ENCODE measurements around the gene TIE1. TPM values are rescaled to one million over a fixed set of nuclear protein-coding genes. Genes with fewer than 3 reads are reported as not detected.

TIE1 gene
- total RNA-seq, 1 experiment from 2014 or later = 1.2 TPM

- no peaks in the 10 kb centered on the region for H3K79me2 ChIP-seq (ENCODE audit: insufficient read depth, low read length)
Measured at GRCh38 chr1:43307458-43308158, 6.8 kb downstream of the TIE1 start.

More at GRCh38 chr1:43307458-43308158, 6.8 kb downstream of the TIE1 start:
- Histone ChIP-seq H3K18ac (ENCODE audit: insufficient read length, low read depth, low read length) (no peak overlapping the region), H4K8ac (replicated peaks; ENCODE audit: insufficient read length, low read depth, low read length) (no peak overlapping the region), H3K4me1 (ENCODE audit: insufficient read depth, low read length) (no peaks in the 10 kb centered on the region), H3K4me2 (ENCODE audit: insufficient read depth, insufficient read length, low read length) (no peak overlapping the region), H3K23me2 (ENCODE audit: insufficient read length, low read depth, low read length, poor library complexity, severe bottlenecking) (no peaks in the 10 kb centered on the region), H2BK12ac (ENCODE audit: insufficient read length, low read depth, low read length) (no peak overlapping the region), H2BK120ac (ENCODE audit: low read depth, low read length, poor library complexity, severe bottlenecking) (no peak overlapping the region), H3K27me3 (ENCODE audit: insufficient read depth, low read length) (no peaks in the 10 kb centered on the region), H4K20me1 (ENCODE audit: control insufficient read depth, insufficient read depth, insufficient read length) (no peaks in the 10 kb centered on the region), H2AFZ (ENCODE audit: low read length) (no peak overlapping the region), H3K79me1 (ENCODE audit: insufficient read depth, low read depth, low read length, poor library complexity, severe bottlenecking) (no peaks in the 10 kb centered on the region), H4K91ac (ENCODE audit: insufficient read length, low read depth, low read length) (no peak overlapping the region), H3K9me3 (ENCODE audit: control insufficient read depth, low read depth, low read length) (no peaks in the 10 kb centered on the region), H2BK15ac (ENCODE audit: low read depth, low read length) (no peak overlapping the region), H3K23ac (ENCODE audit: insufficient read length, low read depth, low read length) (no peak overlapping the region), H4K5ac (ENCODE audit: insufficient read length, low read depth, low read length) (no peak overlapping the region), H3K9ac (ENCODE audit: extremely low read depth, insufficient read length, low read length) (no peak overlapping the region), H2BK5ac (ENCODE audit: insufficient read length, low read length) (no peak overlapping the region), H2AK5ac (ENCODE audit: insufficient read length, low read length) (no peak overlapping the region), H3K27ac (ENCODE audit: insufficient read length, low read depth, low read length) (no peak overlapping the region), H3K4ac (ENCODE audit: low read depth, low read length) (no peak overlapping the region), H2BK20ac (ENCODE audit: low read depth, low read length, poor library complexity, severe bottlenecking) (no peak overlapping the region), H3K14ac (ENCODE audit: insufficient read depth, low read length) (no peak overlapping the region), H3K56ac (ENCODE audit: insufficient read length, low read depth, low read length) (no peak overlapping the region), H3T11ph (ENCODE audit: low read length) (no peak overlapping the region)
- peaks cover 19% of the 10 kb centered on the region for H3K27me3 Mint-ChIP-seq (ENCODE audit: low read depth)
- no peaks in the 10 kb centered on the region; a peak in 1 of 7 replicates for H3K36me3 Mint-ChIP-seq (ENCODE audit: insufficient read depth in 1 of 3, low read depth in 3 of 3)
- TF ChIP-seq, protein P1, sequence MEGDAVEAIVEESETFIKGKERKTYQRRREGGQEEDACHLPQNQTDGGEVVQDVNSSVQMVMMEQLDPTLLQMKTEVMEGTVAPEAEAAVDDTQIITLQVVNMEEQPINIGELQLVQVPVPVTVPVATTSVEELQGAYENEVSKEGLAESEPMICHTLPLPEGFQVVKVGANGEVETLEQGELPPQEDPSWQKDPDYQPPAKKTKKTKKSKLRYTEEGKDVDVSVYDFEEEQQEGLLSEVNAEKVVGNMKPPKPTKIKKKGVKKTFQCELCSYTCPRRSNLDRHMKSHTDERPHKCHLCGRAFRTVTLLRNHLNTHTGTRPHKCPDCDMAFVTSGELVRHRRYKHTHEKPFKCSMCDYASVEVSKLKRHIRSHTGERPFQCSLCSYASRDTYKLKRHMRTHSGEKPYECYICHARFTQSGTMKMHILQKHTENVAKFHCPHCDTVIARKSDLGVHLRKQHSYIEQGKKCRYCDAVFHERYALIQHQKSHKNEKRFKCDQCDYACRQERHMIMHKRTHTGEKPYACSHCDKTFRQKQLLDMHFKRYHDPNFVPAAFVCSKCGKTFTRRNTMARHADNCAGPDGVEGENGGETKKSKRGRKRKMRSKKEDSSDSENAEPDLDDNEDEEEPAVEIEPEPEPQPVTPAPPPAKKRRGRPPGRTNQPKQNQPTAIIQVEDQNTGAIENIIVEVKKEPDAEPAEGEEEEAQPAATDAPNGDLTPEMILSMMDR (conservative IDR thresholded peaks at IDR 0.05) = no peak
- WGBS (ENCODE audit: extremely low coverage, insufficient read length, low lambda C conversion rate) = no CpG with 5 or more reads among the region's 9 CpGs
- no peak overlapping the region for H3K4me3 Mint-ChIP-seq
- peaks cover 9% of the 10 kb centered on the region in 2 experiments; a peak in 3 of 4 replicates for H3K4me1 Mint-ChIP-seq
- no peak overlapping the region for H3K27ac Mint-ChIP-seq
- no peaks in the 10 kb centered on the region for H3K9me3 Mint-ChIP-seq
- DNase-seq = no peak
